Measurements from ENCODE around the gene FBN1. TPM values are rescaled to one million over a fixed set of nuclear protein-coding genes. Genes with fewer than 3 reads are reported as not detected.

The FBN1 gene
- total RNA-seq, 1 donor from 2014 or later: 171 TPM

DNA sequence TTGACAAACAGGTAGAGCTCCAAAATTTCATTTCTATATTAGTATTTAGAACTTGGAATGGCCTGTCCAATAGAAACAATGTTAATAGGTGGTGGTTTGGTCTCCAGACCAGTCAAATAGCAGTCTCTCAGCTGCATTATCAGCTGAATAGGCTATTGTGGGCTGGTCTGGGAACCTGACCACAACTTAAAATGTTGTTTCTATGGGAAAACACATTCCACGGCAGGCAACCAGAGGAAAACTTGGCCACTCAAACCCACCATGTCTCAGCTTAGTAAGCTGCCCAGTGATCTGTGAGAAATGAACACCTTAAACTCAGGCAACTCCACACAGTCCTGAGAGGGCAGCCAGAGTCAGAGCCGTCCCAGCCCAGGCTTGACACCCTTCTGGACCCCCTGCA is 20.4 kb downstream of the FBN1 start:
- DNase-seq (ENCODE audit: extremely low read depth, low read depth, low spot score): no peak

DNA sequence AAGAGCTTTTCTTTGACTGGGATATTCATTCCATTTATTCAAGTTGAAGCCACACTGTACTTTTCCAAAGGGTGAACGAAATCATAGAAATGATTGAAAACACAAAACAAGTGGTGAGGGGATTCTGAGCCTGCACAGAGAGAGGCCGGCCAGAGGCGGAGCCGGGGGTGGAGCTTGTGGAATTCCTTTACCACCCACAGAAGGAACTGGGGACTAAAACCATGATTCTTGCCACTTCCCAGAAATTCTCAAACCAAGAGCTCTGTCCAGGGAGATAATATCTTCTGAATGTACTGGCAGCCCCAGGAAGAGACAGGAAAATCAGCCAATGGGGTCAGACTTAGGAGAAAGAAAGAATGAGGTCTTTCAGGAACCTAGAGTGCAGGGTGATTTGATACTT is 20.8 kb downstream of the FBN1 start:
- DNase-seq (ENCODE audit: extremely low read depth, low read depth, low spot score): no peak

DNA sequence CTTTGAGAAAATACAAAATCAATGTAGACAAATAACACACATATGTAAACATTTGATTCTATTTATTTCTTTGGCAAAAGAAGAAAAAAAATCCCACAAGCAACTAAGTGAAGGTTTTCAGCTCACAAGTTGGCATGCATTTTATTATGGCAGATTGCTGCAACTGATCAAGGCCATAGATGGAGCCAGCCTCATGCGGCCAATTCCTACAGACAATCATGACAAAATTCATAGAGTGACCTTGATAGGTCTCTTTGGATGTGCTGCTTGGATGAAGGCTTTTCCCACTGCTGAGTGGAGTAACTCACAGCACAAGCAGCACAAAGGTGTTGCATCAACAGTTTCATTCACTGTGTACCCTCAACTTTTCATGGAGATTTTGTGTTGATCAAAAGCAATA is 22.1 kb downstream of the FBN1 start:
- DNase-seq (ENCODE audit: extremely low read depth, low read depth, low spot score): no peak

DNA sequence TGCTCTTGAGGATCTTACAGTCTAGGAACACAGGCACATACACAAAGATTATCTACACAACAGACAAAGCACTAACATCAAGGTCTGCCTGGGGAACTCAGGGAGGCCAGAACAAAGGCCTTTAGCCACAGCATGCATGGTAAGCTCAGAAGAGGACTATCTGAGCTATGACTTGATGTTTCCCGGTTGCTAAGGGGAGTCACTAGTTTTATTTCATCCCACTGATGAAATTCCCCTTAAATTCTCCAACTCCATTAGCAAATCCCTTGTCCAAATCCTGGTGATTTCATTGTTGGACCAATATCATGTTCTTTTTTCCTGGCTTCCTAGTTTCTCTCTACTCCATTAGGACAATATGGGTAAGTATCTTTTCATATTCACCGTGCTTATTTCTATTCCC is 23.3 kb downstream of the FBN1 start:
- no peak for DNase-seq (ENCODE audit: extremely low read depth, low read depth, low spot score)

DNA sequence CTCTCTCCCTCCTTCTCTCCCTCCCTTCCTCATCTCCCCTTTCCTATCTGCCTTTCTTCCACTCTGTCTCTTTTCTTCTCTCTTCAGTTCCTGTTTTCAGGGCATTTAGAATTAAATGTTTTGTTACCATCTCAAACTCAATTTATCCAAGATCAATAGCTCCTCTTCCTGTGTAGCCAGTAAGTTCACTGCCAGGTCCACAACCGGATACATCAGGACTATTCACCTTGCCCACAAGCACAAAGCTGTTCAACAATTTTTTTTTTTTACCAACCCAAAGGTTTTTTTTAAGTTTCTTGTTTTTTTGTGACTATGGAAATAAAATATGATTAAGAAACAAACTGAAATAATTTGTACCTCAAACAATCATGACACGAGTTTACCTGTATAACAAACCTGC is 26.1 kb downstream of the FBN1 start:
- DNase-seq (ENCODE audit: extremely low read depth, low read depth, low spot score): no peak

DNA sequence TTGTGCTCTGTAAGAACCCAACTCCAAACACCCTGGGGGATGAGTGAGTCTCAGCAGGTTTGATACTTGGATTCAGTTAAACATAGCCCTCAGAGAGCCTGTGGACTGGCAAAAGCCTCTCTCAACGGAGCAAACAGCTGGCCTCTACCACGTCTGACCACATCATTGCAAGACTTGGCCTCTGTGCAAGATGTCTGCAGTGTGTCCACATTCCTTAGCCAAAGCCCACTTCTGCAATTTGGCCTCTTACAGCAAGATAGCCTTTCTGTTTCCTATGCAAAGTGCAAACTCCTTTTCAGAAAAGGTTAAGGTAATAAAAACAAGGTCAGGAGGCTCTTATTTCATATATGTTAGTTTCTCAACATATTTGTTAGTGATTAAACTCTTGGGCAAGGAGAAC is 27.9 kb downstream of the FBN1 start:
- DNase-seq (ENCODE audit: extremely low read depth, low read depth, low spot score): no peak

DNA sequence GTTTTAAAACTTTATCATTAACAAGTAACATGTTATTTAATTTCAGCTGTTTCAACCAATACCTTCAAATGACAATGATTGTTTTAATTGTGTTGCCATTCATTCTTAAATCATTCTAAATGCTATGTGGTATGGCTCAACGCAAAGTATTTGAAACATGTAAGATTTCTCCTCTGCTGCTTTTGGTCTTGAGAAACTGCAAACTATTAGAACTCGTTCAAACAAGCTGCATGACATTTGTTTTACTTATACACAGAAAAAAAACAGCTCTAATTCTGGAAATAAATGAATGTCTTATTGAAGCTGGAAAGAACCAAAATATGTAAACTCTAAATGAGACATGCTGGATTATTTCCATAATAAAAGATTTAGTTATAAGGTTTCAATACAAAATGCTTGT is 29.3 kb downstream of the FBN1 start:
- DNase-seq (ENCODE audit: extremely low read depth, low read depth, low spot score): no peak

DNA sequence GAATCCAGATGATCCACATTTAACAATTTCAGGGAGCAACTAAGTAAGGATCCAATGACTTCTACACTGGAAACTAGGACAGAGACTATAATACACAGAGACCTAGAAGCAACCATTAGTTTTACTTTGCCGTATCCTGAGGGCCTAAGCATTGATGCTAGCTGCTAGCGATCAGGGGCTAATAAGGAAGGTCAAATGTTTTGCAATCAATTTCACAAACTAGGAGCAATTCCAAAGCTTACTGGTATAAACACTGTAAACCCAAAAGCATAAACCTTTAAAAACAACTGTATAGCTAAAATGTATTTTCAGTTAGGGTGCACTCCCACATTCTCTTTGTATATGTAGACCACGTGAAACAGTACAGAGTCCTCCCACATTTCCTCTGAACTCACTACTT is 31.5 kb downstream of the FBN1 start:
- no peak for DNase-seq (ENCODE audit: extremely low read depth, low read depth, low spot score)

DNA sequence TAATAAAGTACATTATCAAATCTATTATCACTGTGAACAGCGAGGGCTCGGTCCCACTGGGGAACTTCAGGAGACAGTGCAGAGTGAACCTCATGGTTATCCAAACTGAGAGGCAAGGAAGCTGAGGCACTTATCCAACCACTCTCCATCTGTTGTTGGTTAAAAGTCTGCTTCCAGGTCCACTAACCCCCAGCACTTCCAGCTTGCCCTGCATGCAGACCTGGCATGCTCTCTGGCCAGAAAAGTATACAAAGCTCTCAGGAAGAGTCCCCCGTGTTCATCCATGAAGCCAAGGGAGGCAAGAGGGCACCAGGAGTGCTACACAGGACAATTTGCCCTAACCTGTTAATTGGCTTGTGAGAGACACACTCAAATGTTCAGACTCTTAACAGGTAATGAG is 36.0 kb downstream of the FBN1 start:
- no peak for DNase-seq (ENCODE audit: extremely low read depth, low read depth, low spot score)

DNA sequence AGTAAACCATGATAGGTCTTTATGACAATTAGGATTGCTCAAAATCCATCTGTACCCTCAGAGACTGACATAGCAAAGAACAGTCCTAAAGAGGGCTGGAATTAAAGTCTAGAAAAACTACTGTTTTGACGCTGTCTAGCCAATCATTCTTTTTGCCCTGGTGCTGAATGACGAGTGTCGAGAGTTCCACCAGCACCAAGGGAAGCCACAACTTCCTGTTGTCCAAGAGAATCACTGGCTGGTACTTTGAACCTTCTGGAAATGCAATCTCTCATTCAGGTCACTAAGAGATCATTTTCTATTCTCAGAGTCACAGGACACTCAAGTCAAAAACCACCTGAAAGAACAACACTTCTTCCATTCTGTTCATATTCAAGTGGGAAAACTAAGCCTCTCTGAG is 37.7 kb downstream of the FBN1 start:
- no peak for DNase-seq (ENCODE audit: extremely low read depth, low read depth, low spot score)

DNA sequence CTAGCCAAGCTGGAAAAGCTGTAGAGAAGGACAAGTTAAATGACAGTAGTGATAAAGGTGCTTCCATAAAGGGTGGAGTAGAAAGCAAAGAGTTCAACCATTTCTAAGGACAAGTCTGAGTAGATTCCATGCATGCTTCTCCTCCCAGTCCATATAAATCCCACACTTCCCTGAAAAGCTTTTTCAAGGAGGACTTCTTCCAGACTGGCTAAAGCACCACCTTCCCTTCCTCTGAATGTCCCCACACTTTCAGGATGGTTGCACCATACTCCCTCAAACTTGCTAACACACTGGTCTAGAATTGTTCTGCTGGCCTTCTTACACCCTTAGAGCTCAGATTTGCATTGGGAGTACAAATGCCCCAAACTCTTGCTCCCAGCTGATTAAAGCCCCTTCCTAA is 40.9 kb downstream of the FBN1 start:
- no peak for DNase-seq (ENCODE audit: extremely low read depth, low read depth, low spot score)

DNA sequence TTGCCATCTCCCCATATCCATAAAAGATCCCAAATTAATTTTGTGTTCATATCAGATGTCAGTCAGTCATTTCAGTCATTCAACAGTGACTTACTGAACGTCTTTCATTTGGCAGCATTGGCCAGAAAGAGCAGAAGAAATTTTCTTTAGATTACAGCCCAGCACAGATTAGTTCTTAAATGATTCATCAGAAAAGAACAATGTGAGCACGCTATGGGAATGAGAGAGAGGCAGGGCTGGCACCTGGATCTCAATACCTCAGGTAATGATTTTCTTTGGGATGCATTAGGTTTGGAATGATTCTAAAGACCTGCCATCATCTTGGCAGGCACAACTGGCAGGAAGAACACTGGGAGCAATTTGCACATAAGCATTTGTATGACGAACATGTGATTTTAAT is 41.6 kb downstream of the FBN1 start:
- DNase-seq (ENCODE audit: extremely low read depth, low read depth, low spot score): no peak

DNA sequence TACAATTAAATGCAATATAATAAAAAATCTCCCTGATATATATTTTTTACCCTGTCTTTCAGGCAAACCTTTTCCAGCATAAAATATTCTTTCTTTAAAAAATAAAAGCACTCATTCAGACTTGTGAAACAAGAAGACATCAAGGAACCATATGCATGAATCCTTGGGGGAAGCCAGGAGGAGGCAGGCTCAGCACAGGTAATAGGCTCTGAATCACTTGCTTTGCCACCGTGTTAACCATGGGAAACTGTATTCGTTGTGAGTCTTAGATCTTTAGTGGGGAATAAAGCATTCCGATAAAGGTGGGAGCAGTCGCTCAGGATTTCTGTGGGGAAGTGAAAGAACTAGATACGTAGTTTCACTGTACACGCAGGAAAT is 42.4 kb downstream of the FBN1 start:
- no peak for DNase-seq (ENCODE audit: extremely low read depth, low read depth, low spot score)

DNA sequence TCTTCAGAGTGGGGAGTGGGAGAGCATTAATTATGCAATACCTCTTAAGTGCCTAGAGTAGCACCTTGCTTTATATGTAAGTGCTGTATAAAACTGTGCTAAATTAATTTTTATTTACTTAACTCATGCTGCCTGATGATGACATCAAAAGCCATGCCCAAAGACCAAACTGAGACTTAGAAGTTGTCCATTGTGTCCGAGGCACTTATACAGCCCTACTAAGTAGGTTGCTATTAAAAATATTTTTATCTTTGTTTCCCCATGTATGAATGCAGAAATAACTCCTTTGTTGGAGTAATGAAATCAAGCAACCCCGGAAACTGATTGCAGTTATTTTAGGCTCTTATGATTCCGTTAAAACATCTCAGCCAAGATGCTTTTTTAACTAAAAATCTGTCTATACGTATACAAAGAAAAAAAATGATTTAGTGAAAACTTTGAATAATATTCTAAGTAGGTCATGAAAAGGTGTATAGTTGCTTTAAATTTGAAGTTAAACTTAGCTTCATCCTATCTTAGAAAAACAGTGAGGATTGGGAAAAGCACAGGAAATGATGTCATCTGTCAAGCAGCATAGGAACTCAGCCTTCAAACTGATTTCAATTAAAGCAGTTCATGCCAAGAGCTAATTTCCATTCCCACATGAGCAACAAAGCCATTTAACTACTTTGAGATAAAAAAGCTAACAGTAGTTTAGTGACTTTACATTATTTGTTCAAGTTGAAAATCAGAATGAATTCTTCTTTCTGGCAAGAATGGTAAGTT is 43.0 kb downstream of the FBN1 start:
- DNase-seq (ENCODE audit: extremely low read depth, low read depth, low spot score): no peak

DNA sequence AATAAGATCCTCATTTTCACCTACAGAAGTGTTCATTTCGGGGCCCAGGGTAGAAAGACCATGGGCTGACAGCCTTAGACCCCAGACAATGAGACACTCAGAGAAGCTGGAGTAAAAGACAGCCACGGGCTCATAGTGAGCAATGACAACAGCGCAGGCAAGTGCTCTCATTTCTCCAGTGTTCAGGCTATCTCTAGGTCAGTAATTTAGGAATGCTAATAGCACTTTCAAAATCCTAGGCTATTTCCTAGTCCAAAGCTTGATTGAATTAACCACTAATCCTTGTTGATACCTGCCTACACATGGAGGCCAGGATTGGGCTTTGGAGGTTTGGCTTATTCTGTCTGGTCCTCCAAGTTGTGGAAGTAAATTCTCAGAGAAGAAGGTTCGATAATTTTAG is 44.4 kb downstream of the FBN1 start:
- no peak for DNase-seq (ENCODE audit: extremely low read depth, low read depth, low spot score)

DNA sequence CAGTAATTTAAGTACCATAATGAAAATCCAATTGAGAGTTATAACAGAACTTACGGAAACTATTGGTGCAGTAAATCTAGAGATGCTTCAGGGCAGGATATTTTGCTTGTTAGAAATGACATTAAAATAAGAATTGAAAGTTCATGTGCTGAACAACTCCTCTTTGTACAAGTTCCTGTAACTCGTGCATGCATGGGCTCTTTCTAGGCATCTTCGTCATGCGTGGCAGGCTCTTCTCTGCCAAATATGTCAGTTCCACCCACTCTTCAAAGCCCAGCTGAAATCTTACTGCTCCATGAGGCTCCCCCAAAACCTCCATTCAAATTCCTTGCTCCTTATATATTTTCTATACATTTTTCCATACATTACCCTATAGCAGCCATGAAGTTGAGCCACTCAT is 48.7 kb downstream of the FBN1 start:
- no peak for DNase-seq (ENCODE audit: extremely low read depth, low read depth, low spot score)

DNA sequence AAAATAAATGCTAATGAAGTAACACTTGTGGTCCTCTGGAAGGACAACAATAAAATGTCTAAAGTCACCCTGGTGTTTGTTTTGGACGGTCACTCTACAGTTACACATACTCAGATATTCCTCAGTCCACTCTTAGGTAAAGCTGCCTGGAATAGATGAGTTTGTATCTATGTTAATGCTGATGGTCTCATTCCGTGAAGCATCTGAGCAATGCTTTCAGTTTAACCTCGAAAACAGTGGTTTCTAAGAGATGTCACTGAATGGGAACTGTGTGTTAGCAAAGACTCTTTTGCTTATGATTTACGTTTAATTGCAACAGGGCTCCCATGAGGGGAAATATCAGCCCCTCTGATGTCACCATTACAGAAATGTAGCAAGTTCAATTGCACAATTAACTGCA is 49.1 kb downstream of the FBN1 start:
- DNase-seq (ENCODE audit: extremely low read depth, low read depth, low spot score): no peak

DNA sequence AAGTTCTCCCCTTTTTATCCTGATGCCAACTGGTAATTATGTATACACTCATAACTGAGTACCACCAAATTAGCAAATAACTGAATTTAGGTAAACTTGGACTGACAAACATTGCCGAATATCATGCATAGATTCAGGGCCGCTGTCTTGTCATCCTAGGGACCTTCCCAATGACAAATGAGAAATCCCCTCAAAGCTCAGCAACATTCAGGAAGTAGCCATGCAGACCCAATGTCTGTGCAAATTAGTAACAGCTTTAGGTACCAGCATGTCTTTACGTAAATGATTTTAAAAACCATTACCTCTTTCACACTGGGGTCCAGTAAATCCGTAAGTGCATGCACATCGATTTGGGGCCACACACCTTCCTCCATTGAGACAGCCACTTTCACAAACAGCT is 49.5 kb downstream of the FBN1 start:
- DNase-seq (ENCODE audit: extremely low read depth, low read depth, low spot score): no peak

DNA sequence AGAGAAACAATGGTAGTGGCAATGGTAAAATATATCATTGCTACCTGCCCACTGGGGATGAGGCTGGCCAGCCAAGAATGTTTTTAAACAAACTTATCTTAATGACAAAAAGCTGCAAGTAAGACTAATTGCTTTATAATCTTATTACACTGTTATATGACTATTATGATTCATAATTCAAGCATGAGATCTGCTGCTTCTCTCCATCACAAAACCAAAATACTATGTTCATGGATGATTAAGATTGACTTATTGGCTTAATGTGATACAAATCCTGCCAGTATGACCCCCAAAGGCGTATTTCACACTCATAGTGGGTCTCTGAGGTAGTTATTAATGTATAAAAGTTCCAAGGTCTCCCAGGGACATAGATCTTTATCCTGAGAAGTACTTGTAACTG is 52.6 kb downstream of the FBN1 start:
- no peak for DNase-seq (ENCODE audit: extremely low read depth, low read depth, low spot score)

DNA sequence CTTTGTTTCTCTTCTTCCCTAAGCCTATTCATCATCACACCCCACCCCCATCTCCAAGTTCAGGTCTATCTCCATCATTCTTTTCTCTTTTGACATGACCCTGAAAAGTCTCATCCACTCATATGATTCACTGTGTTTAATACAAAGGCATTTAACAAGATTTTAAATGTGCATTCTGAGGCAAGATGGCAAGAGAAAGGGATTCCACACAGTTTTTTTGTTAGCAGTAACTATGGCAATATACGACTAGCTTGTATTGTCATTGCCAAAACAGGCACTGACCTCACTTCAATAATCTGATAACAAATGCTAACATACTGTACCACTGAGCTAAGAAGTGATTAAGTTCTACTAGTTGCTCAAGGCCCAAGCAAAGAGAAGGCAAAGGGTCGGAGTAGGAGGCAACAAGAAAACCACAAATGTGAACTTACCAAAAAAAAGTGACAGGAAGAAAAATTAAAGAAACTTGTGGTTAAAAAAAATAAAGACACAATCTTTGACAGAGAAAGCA is 53.2 kb downstream of the FBN1 start:
- DNase-seq (ENCODE audit: extremely low read depth, low read depth, low spot score): no peak

DNA sequence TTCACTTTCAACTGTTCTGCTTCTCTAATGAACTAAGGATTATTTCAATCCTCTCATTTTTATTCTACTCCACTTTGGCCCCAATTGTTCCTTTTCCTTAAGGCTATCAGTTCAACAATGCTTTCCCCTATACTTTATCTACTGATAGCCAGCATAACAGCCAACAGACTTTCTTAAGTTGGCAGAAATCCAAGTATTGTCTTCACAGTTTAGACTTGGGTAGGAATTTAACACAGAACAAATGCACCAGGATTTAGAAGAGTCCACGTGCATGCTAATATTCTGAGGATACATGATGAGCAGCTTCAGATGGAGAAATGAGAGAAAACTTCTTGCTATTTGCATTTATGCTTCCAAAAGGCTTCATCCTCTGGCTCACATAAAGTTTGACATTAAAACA is 54.8 kb downstream of the FBN1 start:
- DNase-seq (ENCODE audit: extremely low read depth, low read depth, low spot score): no peak

DNA sequence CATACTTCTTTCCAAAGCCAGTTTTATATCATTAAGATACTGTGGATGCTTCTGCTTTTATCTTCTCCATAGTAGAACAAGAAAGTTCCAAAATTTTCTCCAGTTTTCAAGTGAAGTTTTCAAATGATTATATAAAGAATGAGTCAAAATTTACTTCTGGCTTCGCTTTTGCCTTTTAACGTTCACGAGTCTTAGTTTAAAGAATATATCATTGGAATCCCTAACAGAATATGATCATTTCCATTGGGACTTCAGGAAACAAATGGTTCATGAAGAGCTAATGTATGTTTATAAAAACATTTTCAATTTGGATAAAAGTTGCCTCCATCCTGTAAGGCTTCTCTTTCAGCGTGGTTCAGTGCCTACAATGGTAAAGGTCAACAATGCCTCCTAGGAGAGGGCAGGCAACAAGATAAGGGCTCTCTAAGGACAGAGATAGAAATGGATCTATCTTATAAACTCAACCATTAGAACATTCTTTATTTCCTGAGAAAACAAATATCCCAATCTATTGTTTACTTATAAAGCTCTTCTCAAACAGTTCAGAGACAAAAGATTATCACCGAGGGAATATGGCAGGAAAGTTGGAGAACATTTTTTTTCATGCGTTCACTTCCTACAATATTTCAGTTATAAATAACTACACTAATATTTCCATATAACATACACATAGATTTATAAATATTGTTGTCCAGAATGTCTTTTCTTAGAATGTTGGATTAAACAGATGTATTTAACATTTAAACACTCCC is 60.5 kb downstream of the FBN1 start:
- no peak for DNase-seq (ENCODE audit: extremely low read depth, low read depth, low spot score)

All from glomerular endothelial cell (primary cell).